Sigmoid colon (tissue), 4 donors: ENCODE data around the gene PRDX6.
"Not testable (repeated sequence)": the region's sequence is repeated elsewhere in the genome, so short reads cannot be mapped to it uniquely, and the experiment has no call there.

Source experiments
- CTCF ChIP-seq, 4 experiments: fragments of 450-650 bp in 3 of 4; fragments of 200-600 bp in 1 of 4; IDR thresholded peaks; one replicate each; pipeline ENCODE4 v1.5.1; 2016 to 2019; ENCODE audit warnings: antibody characterized with exemption in 4 of 4, mild to moderate bottlenecking in 3 of 4, moderate library complexity in 2 of 4
- POLR2A ChIP-seq, 2 donors: fragments of 450-650 bp; IDR thresholded peaks; one replicate each; pipeline ENCODE4 v1.6.1; 2016; ENCODE audit warnings: antibody characterized with exemption in 2 of 2, mild to moderate bottlenecking in 2 of 2, moderate library complexity in 2 of 2
- POLR2AphosphoS5 ChIP-seq, 4 donors: sonication (generic); formaldehyde crosslinking; IDR thresholded peaks; one replicate each; pipeline ENCODE4 v1.6.1; 2017; ENCODE audit warnings: antibody characterized with exemption in 4 of 4

- TF ChIP-seq POLR2AphosphoS5, POLR2A, CTCF (IDR thresholded peaks at IDR 0.05): not testable (repeated sequence)
These were observed 12.9 kb upstream of the PRDX6 start for GRCh38 chr1:173464185-173464584.
